CD14-positive monocyte (primary cell): ENCODE data around the gene FGFR2. TPM values are rescaled to one million over a fixed set of nuclear protein-coding genes. Genes with fewer than 3 reads are reported as not detected.

Experiments used
- DNase-seq, 3 donors: peaks; one replicate each; pipeline ENCODE4 v3.0.0-alpha.2; 2011 to 2022
- H2AFZ ChIP-seq: 2 replicates; pipeline ENCODE4 v1.6.0; 2012; ENCODE audit warnings: mild to moderate bottlenecking, low read depth, low read length, inconsistent platforms; ENCODE audit not compliant: insufficient read depth, poor library complexity, severe bottlenecking
- H3K27ac ChIP-seq, 2 donors: 1 replicate in 1 of 2; 2 replicates in 1 of 2; pipeline ENCODE4 v1.5.1; 2012 to 2013; ENCODE audit warnings: low read length in 2 of 2, control low read depth in 1 of 2, inconsistent platforms in 1 of 2, low read depth in 1 of 2, mild to moderate bottlenecking in 1 of 2
- H3K27me3 ChIP-seq, 2 donors: one replicate each; pipeline versions ENCODE4 v1.6.0 to v1.6.1; 2011 to 2013; ENCODE audit warnings: low read length in 2 of 2; ENCODE audit not compliant: control insufficient read depth in 2 of 2, insufficient read depth in 2 of 2
- H3K36me3 ChIP-seq, 2 donors: replicated peaks in 1 of 2; 1 replicate in 1 of 2; 2 replicates in 1 of 2; pipeline versions ENCODE4 v1.5.1 to v1.6.1; 2012 to 2013; ENCODE audit warnings: low read length in 2 of 2, control low read depth in 1 of 2, inconsistent platforms in 1 of 2, mild to moderate bottlenecking in 1 of 2; ENCODE audit not compliant: insufficient read depth in 2 of 2, control insufficient read depth in 1 of 2
- H3K4me1 ChIP-seq, 2 donors: 1 replicate in 1 of 2; 2 replicates in 1 of 2; pipeline versions ENCODE4 v1.5.1 to v1.6.1; 2012 to 2013; ENCODE audit warnings: low read length in 2 of 2, control low read depth in 1 of 2, inconsistent platforms in 1 of 2, mild to moderate bottlenecking in 1 of 2, moderate library complexity in 1 of 2; ENCODE audit not compliant: insufficient read depth in 2 of 2, control insufficient read depth in 1 of 2
- H3K4me2 ChIP-seq: replicated peaks from 2 replicates; pipeline ENCODE3; 2012; ENCODE audit warnings: low read length, moderate library complexity, mild to moderate bottlenecking; ENCODE audit not compliant: poor library complexity, severe bottlenecking; ENCODE audit errors: extremely low read depth
- H3K4me3 ChIP-seq, 3 experiments: fragments of 200-600 bp in 1 of 3; sonication (generic) in 1 of 3; replicated peaks in 1 of 3; 1 replicate in 2 of 3; 2 replicates in 1 of 3; pipeline ENCODE4 v1.5.1; 2011 to 2013; ENCODE audit warnings: low read length in 3 of 3, mild to moderate bottlenecking in 3 of 3, control low read depth in 2 of 3, low read depth in 2 of 3, inconsistent platforms in 1 of 3, moderate library complexity in 1 of 3
- H3K79me2 ChIP-seq: 2 replicates; pipeline ENCODE4 v1.6.0; 2012; ENCODE audit warnings: mild to moderate bottlenecking, control low read depth, inconsistent platforms, low read length, moderate library complexity; ENCODE audit not compliant: insufficient read depth
- H3K9ac ChIP-seq: 2 replicates; pipeline ENCODE4 v1.6.0; 2017; ENCODE audit warnings: low read length, mild to moderate bottlenecking; ENCODE audit not compliant: insufficient read depth, poor library complexity, severe bottlenecking
- H3K9me3 ChIP-seq, 2 donors: replicated peaks in 1 of 2; 1 replicate in 1 of 2; 2 replicates in 1 of 2; pipeline versions ENCODE4 v1.5.1 to v1.6.1; 2012 to 2013; ENCODE audit warnings: low read length in 2 of 2, control low read depth in 1 of 2; ENCODE audit not compliant: control insufficient read depth in 1 of 2, insufficient read depth in 1 of 2
- H4K20me1 ChIP-seq: 2 replicates; pipeline ENCODE4 v1.6.0; 2012; ENCODE audit warnings: mild to moderate bottlenecking, low read length, control low read depth, moderate library complexity; ENCODE audit not compliant: insufficient read depth
- H3K27ac Mint-ChIP-seq, 7 donors: one replicate each; pipeline ENCODE4 v1.8.0; 2020; ENCODE audit warnings: mild to moderate bottlenecking in 7 of 7, mixed read lengths in 7 of 7, moderate library complexity in 6 of 7, inconsistent platforms in 2 of 7
- H3K27me3 Mint-ChIP-seq, 3 donors: one replicate each; pipeline ENCODE4 v1.8.0; 2021 to 2022; ENCODE audit warnings: low read depth in 3 of 3, mild to moderate bottlenecking in 3 of 3, mixed read lengths in 3 of 3, moderate library complexity in 3 of 3, inconsistent platforms in 1 of 3
- H3K36me3 Mint-ChIP-seq, 2 donors: one replicate each; pipeline ENCODE4 v1.8.0; 2020; ENCODE audit warnings: mixed read lengths in 2 of 2, inconsistent platforms in 1 of 2, mild to moderate bottlenecking in 1 of 2
- H3K4me1 Mint-ChIP-seq: one replicate; pipeline ENCODE4 v1.8.0; 2020; ENCODE audit warnings: mild to moderate bottlenecking, mixed read lengths
- H3K4me3 Mint-ChIP-seq, 2 donors: one replicate each; pipeline ENCODE4 v1.8.0; 2020; ENCODE audit warnings: mild to moderate bottlenecking in 2 of 2, mixed read lengths in 2 of 2, moderate library complexity in 1 of 2
- H3K9me3 Mint-ChIP-seq, 7 donors: one replicate each; pipeline ENCODE4 v1.8.0; 2020 to 2022; ENCODE audit warnings: mixed read lengths in 7 of 7, mild to moderate bottlenecking in 6 of 7, moderate library complexity in 6 of 7, inconsistent platforms in 2 of 7
- WGBS: methylation state at CpG from one replicate; pipeline ENCODE4 v1.1.5; 2013; ENCODE audit warnings: missing lambda C conversion rate; ENCODE audit not compliant: insufficient coverage; 5-methylcytosine and 5-hydroxymethylcytosine counted together
- intact Hi-C, 2 donors: fragments of 100-400 bp; cut with micrococcal nuclease; formaldehyde crosslinking; loops; one replicate each; pipeline versions ENCODE4 v1.15.0 to v1.15.1; 2023
- polyA plus RNA-seq, 3 donors: library from polyadenylated mRNA; depleted of rRNA in 1 of 3; unstranded in 2 of 3; stranded (reverse) in 1 of 3; fragments of 300-500 nt in 2 of 3; fragments of >200 nt in 1 of 3; fragmentation: Illumina TruSeq in 2 of 3; gene quantifications; 1 replicate in 2 of 3; 2 replicates in 1 of 3; pipeline ENCODE4 v1.2.3, GENCODE V29; 2012 to 2021
- TF ChIP-seq, protein P1 (sequence below): fragments of 200-600 bp; IDR thresholded peaks from one replicate; pipeline ENCODE4 v1.8.0; 2022; ENCODE audit warnings: antibody characterized with exemption, mild to moderate bottlenecking

FGFR2 gene
- polyA plus RNA-seq, 3 donors = not detected

DNA sequence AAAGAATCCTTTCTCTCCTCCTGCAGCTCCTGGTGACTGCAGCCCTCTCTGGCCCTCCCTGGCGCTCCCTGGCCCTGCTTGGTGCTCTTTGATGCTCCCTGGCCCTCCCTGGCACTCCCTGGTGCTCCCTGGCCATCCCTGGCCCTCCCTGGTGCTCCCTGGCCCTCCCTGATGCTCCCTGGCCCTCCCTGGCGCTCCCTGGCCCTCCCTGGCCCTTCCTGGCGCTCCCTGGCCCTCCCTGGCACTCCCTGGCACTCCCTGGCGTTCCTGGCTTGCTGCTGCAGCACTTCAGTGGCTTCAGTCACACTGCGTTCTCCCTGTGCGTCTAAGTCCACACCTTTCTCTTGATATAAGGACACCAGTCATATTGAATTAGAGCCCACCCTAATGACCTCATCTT, 15.2 kb upstream of the FGFR2 start:
- TF ChIP-seq, protein P1, sequence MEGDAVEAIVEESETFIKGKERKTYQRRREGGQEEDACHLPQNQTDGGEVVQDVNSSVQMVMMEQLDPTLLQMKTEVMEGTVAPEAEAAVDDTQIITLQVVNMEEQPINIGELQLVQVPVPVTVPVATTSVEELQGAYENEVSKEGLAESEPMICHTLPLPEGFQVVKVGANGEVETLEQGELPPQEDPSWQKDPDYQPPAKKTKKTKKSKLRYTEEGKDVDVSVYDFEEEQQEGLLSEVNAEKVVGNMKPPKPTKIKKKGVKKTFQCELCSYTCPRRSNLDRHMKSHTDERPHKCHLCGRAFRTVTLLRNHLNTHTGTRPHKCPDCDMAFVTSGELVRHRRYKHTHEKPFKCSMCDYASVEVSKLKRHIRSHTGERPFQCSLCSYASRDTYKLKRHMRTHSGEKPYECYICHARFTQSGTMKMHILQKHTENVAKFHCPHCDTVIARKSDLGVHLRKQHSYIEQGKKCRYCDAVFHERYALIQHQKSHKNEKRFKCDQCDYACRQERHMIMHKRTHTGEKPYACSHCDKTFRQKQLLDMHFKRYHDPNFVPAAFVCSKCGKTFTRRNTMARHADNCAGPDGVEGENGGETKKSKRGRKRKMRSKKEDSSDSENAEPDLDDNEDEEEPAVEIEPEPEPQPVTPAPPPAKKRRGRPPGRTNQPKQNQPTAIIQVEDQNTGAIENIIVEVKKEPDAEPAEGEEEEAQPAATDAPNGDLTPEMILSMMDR = no peak
- no peaks in the 10 kb centered on the region for H3K79me2 ChIP-seq
- H3K4me2 ChIP-seq = no peak overlapping the region
- intact Hi-C loops = no loop called here
- no peaks in the 10 kb centered on the region for H4K20me1 ChIP-seq
- peaks cover 0 to 3% of the 10 kb centered on the region in 2 donors for H3K9me3 ChIP-seq
- no peaks in the 10 kb centered on the region for H3K4me1 ChIP-seq
- H3K4me3 ChIP-seq = no peak overlapping the region
- H3K9ac ChIP-seq = no peak overlapping the region
- no peak overlapping the region for H2AFZ ChIP-seq
- H3K9me3 Mint-ChIP-seq = peaks cover 0 to 7% (median 0%) of the 10 kb centered on the region in 7 donors
- no peak for DNase-seq
- 78% methylated on average over 6 of the region's 6 CpGs for WGBS
- H3K27ac ChIP-seq = no peak overlapping the region
- H3K36me3 ChIP-seq = no peaks in the 10 kb centered on the region
- no peaks in the 10 kb centered on the region for H3K36me3 Mint-ChIP-seq
- no peak overlapping the region for H3K4me3 Mint-ChIP-seq
- no peaks in the 10 kb centered on the region for H3K4me1 Mint-ChIP-seq
- H3K27me3 ChIP-seq = peaks cover 0 to 8% of the 10 kb centered on the region in 2 donors
- H3K27ac Mint-ChIP-seq = no peak overlapping the region
- H3K27me3 Mint-ChIP-seq = peaks cover 0 to 13% (median 10%) of the 10 kb centered on the region in 3 donors

DNA sequence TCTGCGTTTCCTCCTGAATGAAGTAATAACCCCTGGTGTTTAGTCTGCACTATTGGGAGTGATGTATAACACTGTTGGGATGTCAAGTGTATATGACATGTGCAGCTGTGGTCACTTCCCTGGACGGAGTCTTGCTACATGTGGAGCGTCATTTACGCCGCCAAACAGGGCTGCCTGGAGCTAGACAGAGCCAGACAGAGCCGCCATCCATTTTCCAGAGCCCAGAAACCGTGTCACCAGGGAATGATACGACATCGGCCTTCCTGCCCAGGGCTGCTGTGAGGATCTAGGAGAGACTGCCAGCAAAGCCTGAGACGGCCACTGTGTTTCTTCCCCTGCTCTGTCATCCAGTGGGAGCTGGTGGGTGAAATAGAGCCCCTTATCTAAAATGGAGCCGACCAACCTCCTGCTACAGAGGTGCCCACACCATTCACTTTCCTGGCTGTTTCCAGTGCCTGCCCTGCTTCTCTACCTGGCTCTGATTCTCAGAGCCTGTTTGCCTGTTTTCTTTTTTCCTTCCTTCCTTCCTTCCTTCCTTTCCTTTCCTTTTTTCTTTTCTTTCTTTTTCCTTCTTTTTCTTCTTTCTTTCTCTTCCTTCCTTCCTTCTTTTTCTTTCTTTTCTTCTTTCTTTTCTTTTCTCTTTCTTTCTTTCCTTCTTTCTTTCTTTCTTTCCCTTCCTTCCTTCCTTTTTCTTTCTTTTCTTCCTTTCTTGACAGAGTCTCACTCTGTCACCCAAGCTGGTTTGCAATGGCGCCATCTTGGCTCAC, 13.3 kb upstream of the FGFR2 start:
- H3K4me3 ChIP-seq = no peak overlapping the region
- peaks cover 7 to 21% of the 10 kb centered on the region in 2 donors for H3K27me3 ChIP-seq
- TF ChIP-seq, protein P1 = no peak
- H3K79me2 ChIP-seq = no peaks in the 10 kb centered on the region
- Mint-ChIP-seq H3K4me1 (peaks cover 2% of the 10 kb centered on the region), H3K4me3 (peak overlapping the region in 1 of 2 donors; percentile 36), H3K27ac (no peak overlapping the region), H3K36me3 (no peaks in the 10 kb centered on the region), H3K27me3 (peaks cover 8 to 28% (median 18%) of the 10 kb centered on the region in 3 donors), H3K9me3 (no peaks in the 10 kb centered on the region)
- H2AFZ ChIP-seq = no peak overlapping the region
- H3K4me2 ChIP-seq = no peak overlapping the region
- H3K9me3 ChIP-seq = no peaks in the 10 kb centered on the region
- H3K9ac ChIP-seq = no peak overlapping the region
- H4K20me1 ChIP-seq = no peaks in the 10 kb centered on the region
- H3K27ac ChIP-seq = no peak overlapping the region
- no peaks in the 10 kb centered on the region for H3K4me1 ChIP-seq
- DNase-seq = no peak
- 77% methylated on average over 7 of the region's 12 CpGs for WGBS
- intact Hi-C loops = no loop called here
- H3K36me3 ChIP-seq = no peaks in the 10 kb centered on the region
